NCI-H2196 treated with DMSO at 0.1 percent for 48 hours (cell line): ENCODE data around the gene CCDC85C.

ENCODE experiments used
- DNase-seq: peaks from one replicate; lab custom pipeline; 2025; ENCODE audit not compliant: unreplicated experiment; lab: John Stamatoyannopoulos, UW

The CCDC85C gene

GRCh38 chr14:99560922-99561683, 42.9 kb downstream of the CCDC85C start:
- no peak for DNase-seq

GRCh38 chr14:99560403-99560802, 43.6 kb downstream of the CCDC85C start:
- DNase-seq: no peak

- no peak for DNase-seq
Observed at GRCh38 chr14:99559286-99559990, 44.6 kb downstream of the CCDC85C start.

- no peak for DNase-seq
Observed at GRCh38 chr14:99556134-99556791, 47.7 kb downstream of the CCDC85C start.

GRCh38 chr14:99554757-99555531, 49.1 kb downstream of the CCDC85C start:
- DNase-seq: no peak

GRCh38 chr14:99554184-99554583, 49.8 kb downstream of the CCDC85C start:
- no peak for DNase-seq

GRCh38 chr14:99552572-99553216, 51.3 kb downstream of the CCDC85C start:
- no peak for DNase-seq

GRCh38 chr14:99552021-99552553, 51.9 kb downstream of the CCDC85C start:
- no peak for DNase-seq

- no peak for DNase-seq
Observed at GRCh38 chr14:99551034-99551922, 52.7 kb downstream of the CCDC85C start.

- DNase-seq: no peak
Observed at GRCh38 chr14:99550387-99550992, 53.5 kb downstream of the CCDC85C start.

- no peak for DNase-seq
Observed at GRCh38 chr14:99549684-99550083, 54.3 kb downstream of the CCDC85C start.

GRCh38 chr14:99548871-99549515, 55.0 kb downstream of the CCDC85C start:
- DNase-seq: no peak

GRCh38 chr14:99548255-99548654, 55.8 kb downstream of the CCDC85C start:
- no peak for DNase-seq

GRCh38 chr14:99546234-99546879, 57.6 kb downstream of the CCDC85C start:
- no peak for DNase-seq

- no peak for DNase-seq
Observed at GRCh38 chr14:99545586-99545985, 58.4 kb downstream of the CCDC85C start.

- no peak for DNase-seq
Observed at GRCh38 chr14:99544991-99545390, 59.0 kb downstream of the CCDC85C start.

GRCh38 chr14:99543985-99544384, 60.0 kb downstream of the CCDC85C start:
- no peak for DNase-seq

GRCh38 chr14:99543370-99543769, 60.6 kb downstream of the CCDC85C start:
- DNase-seq: no peak
